K562 (cell line): ENCODE measurements around the gene FCER2. TPM values are rescaled to one million over a fixed set of nuclear protein-coding genes. Genes with fewer than 3 reads are reported as not detected.

Experiments used
- ATAC-seq: fragments of 200-7000 bp; cut with Tn5 transposase; 3 replicates; pipeline ENCODE4 v1.9.1; 2020; ENCODE audit warnings: moderate library complexity
- BruUV-seq: library from RNA; stranded (reverse); fragments of 400-500 nt; replicated peaks from 2 replicates; lab custom pipeline; 2021; lab: Mats Ljungman, UMichigan
- CTCF ChIA-PET: fragments of 300-600 bp; formaldehyde crosslinking; extraction: SDS; loops from one replicate; lab custom pipeline; 2021; ENCODE audit warnings: low intra/inter-chr PET ratio; lab: Yijun Ruan, JAX
- POLR2A ChIA-PET: fragments of 300-600, 350-650 bp; sonication (Branson Sonifier 250); formaldehyde crosslinking; extraction: SDS; loops from one replicate; lab custom pipeline; 2021; ENCODE audit warnings: antibody characterized with exemption, inconsistent platforms; lab: Yijun Ruan, JAX
- DNase-seq, 4 experiments: peaks; one replicate each; pipeline versions ENCODE4 v3.0.0 to v3.0.0-alpha.2; 2011 to 2018; ENCODE audit warnings: low spot score in 3 of 4, mixed read lengths in 3 of 4; ENCODE audit errors: extremely low read depth in 1 of 4
- FAIRE-seq: peaks from 2 replicates; lab custom pipeline; 2011; peaks lifted over from hg19 to GRCh38; lab: Jason Lieb, UNC
- H2AFZ ChIP-seq: 2 replicates; pipeline ENCODE4 v1.6.0; 2011; ENCODE audit warnings: low read depth, low read length, control low read depth, inconsistent platforms
- H3K27ac ChIP-seq: fragments of 200-600 bp; 3 replicates; pipeline ENCODE4 v1.8.0; 2011; ENCODE audit warnings: low read depth, mild to moderate bottlenecking, control low read depth, inconsistent platforms, low read length, moderate library complexity, mixed read lengths; ENCODE audit errors: extremely low read depth
- H3K27me3 ChIP-seq, 2 experiments: fragments of 300-600 bp in 1 of 2; 2 replicates in 1 of 2; 3 replicates in 1 of 2; pipeline versions ENCODE4 v1.6.0 to v1.8.0; 2011; ENCODE audit warnings: inconsistent platforms in 2 of 2, low read length in 2 of 2, mild to moderate bottlenecking in 1 of 2, mixed read lengths in 1 of 2, moderate library complexity in 1 of 2; ENCODE audit not compliant: control insufficient read depth in 2 of 2, insufficient read depth in 2 of 2
- H3K36me3 ChIP-seq: fragments of 300-600 bp; 3 replicates; pipeline ENCODE4 v1.8.0; 2011; ENCODE audit warnings: mild to moderate bottlenecking, low read length, inconsistent platforms; ENCODE audit not compliant: control insufficient read depth, insufficient read depth
- H3K4me1 ChIP-seq, 2 experiments: fragments of 200-600 bp in 1 of 2; replicated peaks in 1 of 2; 2 replicates in 1 of 2; 3 replicates in 1 of 2; pipeline versions ENCODE4 v1.5.1 to v1.8.0; 2011; ENCODE audit warnings: inconsistent platforms in 2 of 2, low read length in 2 of 2, mild to moderate bottlenecking in 1 of 2, mixed read lengths in 1 of 2, moderate library complexity in 1 of 2; ENCODE audit not compliant: control insufficient read depth in 2 of 2, insufficient read depth in 2 of 2
- H3K4me2 ChIP-seq: 2 replicates; pipeline ENCODE4 v1.6.1; 2011; ENCODE audit warnings: low read length, control low read depth, inconsistent platforms, mixed read lengths; ENCODE audit not compliant: insufficient read depth
- H3K4me3 ChIP-seq: fragments of 200-600 bp; sonication (generic), shearing (Covaris generic); 2 replicates; pipeline ENCODE4 v1.5.1; 2016; ENCODE audit warnings: control low read depth, inconsistent platforms
- H3K79me2 ChIP-seq: fragments of 200-600 bp; 3 replicates; pipeline ENCODE4 v1.8.0; 2011; ENCODE audit warnings: low read length, inconsistent platforms; ENCODE audit not compliant: control insufficient read depth, insufficient read depth
- H3K9ac ChIP-seq, 2 experiments: 2 replicates each; pipeline versions ENCODE4 v1.6.0 to v1.6.1; 2011; ENCODE audit warnings: low read depth in 2 of 2, low read length in 2 of 2, control low read depth in 1 of 2, inconsistent platforms in 1 of 2, mild to moderate bottlenecking in 1 of 2, mixed read lengths in 1 of 2; ENCODE audit not compliant: insufficient read depth in 1 of 2
- H3K9me1 ChIP-seq: one replicate; pipeline ENCODE4 v1.6.0; 2011; ENCODE audit warnings: inconsistent platforms, mild to moderate bottlenecking, low read length, moderate library complexity; ENCODE audit not compliant: control insufficient read depth, insufficient read depth
- H3K9me3 ChIP-seq: replicated peaks from 2 replicates; pipeline ENCODE4 v1.5.1; 2011; ENCODE audit warnings: low read depth, low read length, inconsistent platforms; ENCODE audit not compliant: control insufficient read depth, insufficient read depth
- H4K20me1 ChIP-seq: replicated peaks from 2 replicates; pipeline ENCODE4 v1.6.1; 2011; ENCODE audit warnings: low read length, inconsistent platforms, mixed read lengths; ENCODE audit not compliant: control insufficient read depth, insufficient read depth
- BCOR ChIP-seq: fragments of 450-650 bp; IDR thresholded peaks from 2 replicates; pipeline ENCODE4 v1.6.1; 2016
- IRF2 ChIP-seq: sonication (generic); formaldehyde crosslinking; IDR thresholded peaks from 2 replicates; pipeline ENCODE4 v1.8.1; 2022; ENCODE audit warnings: mild to moderate bottlenecking, missing genetic modification reagents
- RBM25 ChIP-seq: fragments of 200-400 bp; formaldehyde crosslinking; IDR thresholded peaks from 2 replicates; pipeline ENCODE4 v1.6.1; 2018; ENCODE audit warnings: low read length, low read depth, moderate library complexity; ENCODE audit not compliant: severe bottlenecking
- SIN3A ChIP-seq, 2 experiments: fragments of 150-350 bp in 1 of 2; IDR thresholded peaks; 2 replicates each; pipeline ENCODE4 v1.6.1; 2011 to 2016; ENCODE audit warnings: borderline replicate concordance in 2 of 2, low read depth in 2 of 2, low read length in 2 of 2, mild to moderate bottlenecking in 2 of 2, moderate library complexity in 2 of 2; ENCODE audit not compliant: control insufficient read depth in 1 of 2
- SMARCA5 ChIP-seq: fragments of 450-650 bp; IDR thresholded peaks from 2 replicates; pipeline ENCODE4 v1.6.1; 2016
- ZFP36 ChIP-seq: fragments of 150-350 bp; IDR thresholded peaks from 2 replicates; pipeline ENCODE4 v1.6.1; 2018; ENCODE audit warnings: low read length, low read depth; ENCODE audit not compliant: partially characterized antibody
- WGBS: fragments of 100-300 bp; shearing (Covaris generic); methylation state at CpG from one replicate; pipeline ENCODE4 v1.1.6; 2016; ENCODE audit warnings: low coverage, mixed read lengths; ENCODE audit not compliant: insufficient coverage; ENCODE audit errors: missing lambda C conversion rate; 5-methylcytosine and 5-hydroxymethylcytosine counted together
- in situ Hi-C: fragments of 300-500 bp; cut with MboI; formaldehyde crosslinking; loops from 4 replicates; pipeline ENCODE4 v1.15.0; 2018; ENCODE audit warnings: inconsistent platforms, mixed read lengths
- intact Hi-C: fragments of 100-400 bp; cut with micrococcal nuclease; formaldehyde crosslinking; loops from 2 replicates; pipeline ENCODE4 v1.14.2; 2022
- polyA plus RNA-seq, 8 experiments: library from polyadenylated mRNA; depleted of rRNA in 4 of 8; stranded (reverse) in 5 of 8; unstranded in 3 of 8; fragments of >200 nt; fragmentation: Nextera tagmentation in 2 of 8; fragmentation: Illumina TruSeq in 1 of 8; extraction: Ambion mirVana in 2 of 8; extraction: Trizol in 1 of 8; gene quantifications; 2 replicates each; pipeline versions ENCODE4 v1.2.1 to v1.2.3, GENCODE V29; 2011 to 2014; ENCODE audit warnings: inconsistent platforms in 1 of 8, missing spikeins in 1 of 8
- total RNA-seq, 7 experiments: library from RNA; depleted of rRNA in 6 of 7; stranded (reverse); fragments of >200 nt in 6 of 7; fragmentation: Illumina TruSeq in 2 of 7; extraction: Trizol in 2 of 7; gene quantifications; 2 replicates each; pipeline versions ENCODE4 v1.2.1 to v1.2.3, GENCODE V29; 2011 to 2021; ENCODE audit warnings: low replicate concordance in 1 of 7
- TF ChIP-seq, protein P1 (sequence below): IDR thresholded peaks from 3 replicates; pipeline ENCODE4 v1.6.1; 2011; ENCODE audit warnings: borderline replicate concordance, mild to moderate bottlenecking, moderate library complexity; ENCODE audit not compliant: insufficient read length; ENCODE audit errors: extremely low read depth

The FCER2 gene
- total and polyA plus RNA-seq, 9 of the 15 experiments (the other 6 are each of a cell fraction or from before 2014, with no cell fraction given): 0.11 TPM; not detected in 8

DNA sequence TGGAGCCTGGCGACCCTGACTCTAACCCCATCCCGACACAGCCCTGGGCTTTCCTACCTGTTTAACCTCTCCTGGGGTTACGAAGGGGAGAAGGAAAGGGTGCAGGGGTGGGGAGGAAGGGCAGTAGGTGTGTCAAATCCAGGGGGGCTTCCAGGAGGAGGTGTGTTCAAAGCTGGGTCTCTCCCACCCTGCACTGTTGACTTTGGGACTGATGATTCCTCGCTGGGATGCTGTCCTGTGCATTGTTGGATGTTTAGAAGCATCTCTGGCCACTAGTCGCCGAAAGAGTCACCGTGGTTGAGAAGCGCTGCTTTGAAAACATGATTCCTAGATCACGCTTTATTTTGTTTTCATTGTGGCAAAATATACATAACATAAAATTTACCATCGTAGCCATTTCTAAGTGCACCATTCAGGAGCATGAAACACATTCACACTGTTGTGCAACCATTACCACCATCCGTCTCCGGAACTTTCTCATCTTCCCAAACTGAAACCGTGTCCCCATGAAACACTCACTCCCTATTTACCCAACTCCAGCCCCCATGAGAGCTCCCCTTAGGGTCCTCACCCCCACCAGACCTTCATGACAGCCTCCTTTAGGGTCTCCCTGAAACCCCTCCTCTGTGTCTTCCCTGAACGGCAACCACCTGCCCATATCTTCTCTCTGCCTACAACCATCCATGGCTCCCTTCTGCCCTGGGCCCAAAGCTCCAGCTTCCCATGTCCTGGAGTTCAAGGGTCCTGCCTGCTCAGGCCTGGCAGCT, 4.4 kb upstream of the FCER2 start:
- intact Hi-C loops: no loop called here
- H3K4me3 ChIP-seq: no peak overlapping the region

More for the DNA sequence above, 4.4 kb upstream of the FCER2 start:
- Histone ChIP-seq H3K4me2 (no peak overlapping the region), H3K27me3 (peaks cover 0 to 34% of the 10 kb centered on the region in 2 experiments; a peak in 3 of 5 replicates), H3K4me1 (no peaks in the 10 kb centered on the region; a peak in 1 of 5 replicates), H3K36me3 (no peaks in the 10 kb centered on the region), H3K79me2 (no peaks in the 10 kb centered on the region), H4K20me1 (0 out of 2 replicates have a peak, but pooled peaks cover 4% of the 10 kb centered on the region), H3K27ac (no peak overlapping the region), H2AFZ (no peak overlapping the region), H3K9ac (no peak overlapping the region), H3K9me1 (no peaks in the 10 kb centered on the region), H3K9me3 (no peaks in the 10 kb centered on the region)
- CTCF ChIA-PET: no interaction called here
- in situ Hi-C loops: no loop called here
- FAIRE-seq (no peak), DNase-seq (no peak), ATAC-seq (no peak)
- 24% methylated on average over 14 of the region's 14 CpGs for WGBS
- no TSS peak for BruUV-seq
- POLR2A ChIA-PET: interaction anchor here (0.6 kb wide), 1 partner anchor 226 kb away, joined by 3 read pairs; no protein-coding TSS in a partner anchor
- TF ChIP-seq, protein P1, sequence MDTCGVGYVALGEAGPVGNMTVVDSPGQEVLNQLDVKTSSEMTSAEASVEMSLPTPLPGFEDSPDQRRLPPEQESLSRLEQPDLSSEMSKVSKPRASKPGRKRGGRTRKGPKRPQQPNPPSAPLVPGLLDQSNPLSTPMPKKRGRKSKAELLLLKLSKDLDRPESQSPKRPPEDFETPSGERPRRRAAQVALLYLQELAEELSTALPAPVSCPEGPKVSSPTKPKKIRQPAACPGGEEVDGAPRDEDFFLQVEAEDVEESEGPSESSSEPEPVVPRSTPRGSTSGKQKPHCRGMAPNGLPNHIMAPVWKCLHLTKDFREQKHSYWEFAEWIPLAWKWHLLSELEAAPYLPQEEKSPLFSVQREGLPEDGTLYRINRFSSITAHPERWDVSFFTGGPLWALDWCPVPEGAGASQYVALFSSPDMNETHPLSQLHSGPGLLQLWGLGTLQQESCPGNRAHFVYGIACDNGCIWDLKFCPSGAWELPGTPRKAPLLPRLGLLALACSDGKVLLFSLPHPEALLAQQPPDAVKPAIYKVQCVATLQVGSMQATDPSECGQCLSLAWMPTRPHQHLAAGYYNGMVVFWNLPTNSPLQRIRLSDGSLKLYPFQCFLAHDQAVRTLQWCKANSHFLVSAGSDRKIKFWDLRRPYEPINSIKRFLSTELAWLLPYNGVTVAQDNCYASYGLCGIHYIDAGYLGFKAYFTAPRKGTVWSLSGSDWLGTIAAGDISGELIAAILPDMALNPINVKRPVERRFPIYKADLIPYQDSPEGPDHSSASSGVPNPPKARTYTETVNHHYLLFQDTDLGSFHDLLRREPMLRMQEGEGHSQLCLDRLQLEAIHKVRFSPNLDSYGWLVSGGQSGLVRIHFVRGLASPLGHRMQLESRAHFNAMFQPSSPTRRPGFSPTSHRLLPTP: peak; percentile 6
- TF ChIP-seq SMARCA5 (peak; percentile 13; the same call in 1 of the 2 replicates), SIN3A (IDR thresholded peaks at IDR 0.05; ENCODE audit: borderline replicate concordance in 2 of 2, control insufficient read depth in 1 of 2, low read depth in 2 of 2, low read length in 2 of 2) (no peak), RBM25 (peak; percentile 82), IRF2 (CRISPR knock-in tag) (no peak), BCOR (peak; percentile 60), ZFP36 (peak; percentile 97)
- TF ChIP-seq, all 486 proteins: peak for 5
